ENCODE data around the gene MAML3. TPM values are rescaled to one million over a fixed set of nuclear protein-coding genes. Genes with fewer than 3 reads are reported as not detected.

Gene MAML3
- total RNA-seq, 1 experiment from 2014 or later, result 12.1 TPM

DNA sequence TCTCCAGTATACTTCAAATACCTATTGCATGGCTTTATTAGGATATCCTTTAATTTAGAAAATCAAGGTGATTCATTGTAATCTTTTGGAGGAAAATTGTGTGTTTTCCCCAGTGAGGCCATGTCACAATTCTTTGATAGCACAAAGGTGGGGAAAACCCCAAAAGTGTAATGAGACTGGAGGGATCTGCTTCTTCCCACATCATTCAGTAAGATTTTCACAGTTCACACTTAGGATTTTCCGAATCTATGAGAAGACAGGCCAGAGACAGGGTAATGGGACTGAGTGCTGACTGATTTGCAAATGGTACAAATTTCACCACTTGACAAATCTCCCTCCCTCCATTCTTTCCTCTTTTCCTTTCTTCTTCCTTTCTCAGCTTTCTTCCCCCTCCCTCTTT lies 307.2 kb downstream of the MAML3 start:
- BruUV-seq (replicated peaks), result no TSS peak
- POLR2A ChIA-PET, result no interaction called here
- intact Hi-C loops (cut with micrococcal nuclease; ENCODE audit: unreplicated experiment), result loop anchor here (10.0 kb wide), 1 partner anchor 408 kb away; no protein-coding TSS in a partner anchor
- TF ChIP-seq, protein P1, sequence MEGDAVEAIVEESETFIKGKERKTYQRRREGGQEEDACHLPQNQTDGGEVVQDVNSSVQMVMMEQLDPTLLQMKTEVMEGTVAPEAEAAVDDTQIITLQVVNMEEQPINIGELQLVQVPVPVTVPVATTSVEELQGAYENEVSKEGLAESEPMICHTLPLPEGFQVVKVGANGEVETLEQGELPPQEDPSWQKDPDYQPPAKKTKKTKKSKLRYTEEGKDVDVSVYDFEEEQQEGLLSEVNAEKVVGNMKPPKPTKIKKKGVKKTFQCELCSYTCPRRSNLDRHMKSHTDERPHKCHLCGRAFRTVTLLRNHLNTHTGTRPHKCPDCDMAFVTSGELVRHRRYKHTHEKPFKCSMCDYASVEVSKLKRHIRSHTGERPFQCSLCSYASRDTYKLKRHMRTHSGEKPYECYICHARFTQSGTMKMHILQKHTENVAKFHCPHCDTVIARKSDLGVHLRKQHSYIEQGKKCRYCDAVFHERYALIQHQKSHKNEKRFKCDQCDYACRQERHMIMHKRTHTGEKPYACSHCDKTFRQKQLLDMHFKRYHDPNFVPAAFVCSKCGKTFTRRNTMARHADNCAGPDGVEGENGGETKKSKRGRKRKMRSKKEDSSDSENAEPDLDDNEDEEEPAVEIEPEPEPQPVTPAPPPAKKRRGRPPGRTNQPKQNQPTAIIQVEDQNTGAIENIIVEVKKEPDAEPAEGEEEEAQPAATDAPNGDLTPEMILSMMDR (IDR thresholded peaks at IDR 0.05; ENCODE audit: insufficient read depth in 1 of 2, low read depth in 1 of 2, low read length in 1 of 2, severe bottlenecking in 1 of 2, unreplicated experiment in 1 of 2), result no peak
- H3K4me3 ChIP-seq (ENCODE audit: low read depth, low read length), result no peak overlapping the region
- Mint-ChIP-seq H3K27me3 (ENCODE audit: insufficient read depth, unreplicated experiment) (no peaks in the 10 kb centered on the region), H3K9me3 (ENCODE audit: unreplicated experiment) (no peaks in the 10 kb centered on the region), H3K36me3 (ENCODE audit: insufficient read depth, unreplicated experiment) (no peaks in the 10 kb centered on the region), H3K27ac (ENCODE audit: unreplicated experiment) (no peak overlapping the region), H3K4me3 (ENCODE audit: unreplicated experiment) (no peak overlapping the region), H3K4me1 (ENCODE audit: low read depth, unreplicated experiment) (peaks cover 19% of the 10 kb centered on the region)
- H3K36me3 ChIP-seq (ENCODE audit: control insufficient read depth, insufficient read depth, low read length), result no peaks in the 10 kb centered on the region
- no peaks in the 10 kb centered on the region for H3K27me3 ChIP-seq (replicated peaks; ENCODE audit: control insufficient read depth, insufficient read depth, low read length)
- H3K4me1 ChIP-seq, result peaks cover 30% of the 10 kb centered on the region
- no peak for DNase-seq
- H3K9me3 ChIP-seq, result no peaks in the 10 kb centered on the region
- CTCF ChIA-PET, result no interaction called here

DNA sequence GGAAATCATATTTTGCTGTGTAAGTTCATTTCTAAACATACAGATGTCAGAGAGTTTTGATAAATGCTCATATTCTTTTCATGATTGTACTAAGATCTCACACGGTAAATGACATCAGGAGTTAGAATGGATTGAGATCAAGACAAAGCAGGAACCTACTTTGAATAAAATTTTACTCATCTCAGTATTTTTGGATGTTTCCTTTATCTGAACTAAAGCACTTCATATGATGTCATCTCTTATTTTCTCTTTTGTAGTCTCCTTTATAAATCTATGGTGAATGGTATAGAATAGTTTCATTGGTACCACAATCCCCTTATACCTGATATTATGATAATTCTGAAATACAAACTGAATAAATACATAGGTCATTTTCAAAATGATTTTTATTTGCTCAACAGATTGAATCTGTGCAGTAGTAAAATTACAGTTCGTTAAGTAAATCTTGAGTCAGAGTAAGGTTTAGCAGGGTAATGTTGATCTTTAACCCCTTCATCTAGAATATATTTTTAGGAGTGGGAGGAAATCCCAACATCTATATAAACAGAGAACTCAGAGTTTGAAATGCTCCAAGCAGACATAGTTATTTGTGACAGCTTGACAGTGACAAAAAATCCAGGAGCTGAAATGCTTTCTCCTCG lies 308.4 kb downstream of the MAML3 start:
- Mint-ChIP-seq H3K4me3 (ENCODE audit: unreplicated experiment) (no peak overlapping the region), H3K27ac (ENCODE audit: unreplicated experiment) (no peak overlapping the region), H3K4me1 (ENCODE audit: low read depth, unreplicated experiment) (peaks cover 17% of the 10 kb centered on the region), H3K9me3 (ENCODE audit: unreplicated experiment) (no peaks in the 10 kb centered on the region), H3K27me3 (ENCODE audit: insufficient read depth, unreplicated experiment) (no peaks in the 10 kb centered on the region), H3K36me3 (ENCODE audit: insufficient read depth, unreplicated experiment) (no peaks in the 10 kb centered on the region)
- TF ChIP-seq, protein P1 (IDR thresholded peaks at IDR 0.05; ENCODE audit: insufficient read depth in 1 of 2, low read depth in 1 of 2, low read length in 1 of 2, severe bottlenecking in 1 of 2, unreplicated experiment in 1 of 2), result no peak
- Histone ChIP-seq H3K9me3 (no peaks in the 10 kb centered on the region), H3K27me3 (replicated peaks; ENCODE audit: control insufficient read depth, insufficient read depth, low read length) (no peaks in the 10 kb centered on the region), H3K4me1 (peaks cover 32% of the 10 kb centered on the region), H3K4me3 (ENCODE audit: low read depth, low read length) (no peak overlapping the region), H3K36me3 (ENCODE audit: control insufficient read depth, insufficient read depth, low read length) (no peaks in the 10 kb centered on the region)
- intact Hi-C loops (cut with micrococcal nuclease; ENCODE audit: unreplicated experiment), result loop anchor here (10.0 kb wide), 1 partner anchor 409 kb away; no protein-coding TSS in a partner anchor
- DNase-seq, result no peak
- BruUV-seq (replicated peaks), result no TSS peak
- ChIA-PET POLR2A (no interaction called here), CTCF (no interaction called here)

DNA sequence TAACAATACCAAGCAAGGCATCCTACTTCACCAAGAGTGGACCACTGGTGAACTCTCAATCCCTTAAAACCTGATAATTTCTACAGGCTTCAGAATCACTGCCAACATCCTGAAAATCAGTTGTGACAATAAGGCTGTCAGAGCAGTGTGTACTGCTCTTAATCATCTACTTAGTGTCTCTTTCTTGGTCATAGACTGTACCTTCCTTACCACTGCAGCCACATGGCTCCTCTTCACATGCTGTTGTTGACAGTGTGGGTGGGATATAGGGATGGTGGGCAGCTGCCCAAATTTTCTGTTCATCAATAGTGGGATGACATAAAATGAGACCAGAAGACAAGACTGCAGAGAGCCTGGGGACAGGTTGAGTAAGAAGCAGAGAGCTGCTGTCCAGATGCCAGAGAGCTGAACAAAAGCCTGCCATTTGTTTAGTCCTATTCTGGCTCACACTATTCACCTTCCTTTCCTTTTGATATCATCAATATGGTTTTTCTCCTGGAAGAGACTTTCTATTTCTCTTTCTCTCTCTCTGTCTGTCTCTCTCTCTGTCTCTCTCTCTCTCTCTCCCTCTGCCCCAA lies 309.4 kb downstream of the MAML3 start:
- no peaks in the 10 kb centered on the region for H3K36me3 ChIP-seq (ENCODE audit: control insufficient read depth, insufficient read depth, low read length)
- Mint-ChIP-seq H3K9me3 (ENCODE audit: unreplicated experiment) (no peaks in the 10 kb centered on the region), H3K27me3 (ENCODE audit: insufficient read depth, unreplicated experiment) (no peaks in the 10 kb centered on the region), H3K4me3 (ENCODE audit: unreplicated experiment) (no peak overlapping the region), H3K4me1 (ENCODE audit: low read depth, unreplicated experiment) (peaks cover 25% of the 10 kb centered on the region), H3K27ac (ENCODE audit: unreplicated experiment) (no peak overlapping the region), H3K36me3 (ENCODE audit: insufficient read depth, unreplicated experiment) (peaks cover 6% of the 10 kb centered on the region)
- POLR2A ChIA-PET, result no interaction called here
- no peaks in the 10 kb centered on the region for H3K27me3 ChIP-seq (replicated peaks; ENCODE audit: control insufficient read depth, insufficient read depth, low read length)
- H3K4me3 ChIP-seq (ENCODE audit: low read depth, low read length), result no peak overlapping the region
- intact Hi-C loops (cut with micrococcal nuclease; ENCODE audit: unreplicated experiment), result loop anchor here (5.0 to 10.0 kb wide), 3 partner anchors 37 to 410 kb away; no protein-coding TSS in a partner anchor
- CTCF ChIA-PET, result no interaction called here
- H3K4me1 ChIP-seq, result peaks cover 25% of the 10 kb centered on the region
- no peak for DNase-seq
- TF ChIP-seq, protein P1 (IDR thresholded peaks at IDR 0.05; ENCODE audit: insufficient read depth in 1 of 2, low read depth in 1 of 2, low read length in 1 of 2, severe bottlenecking in 1 of 2, unreplicated experiment in 1 of 2), result no peak
- BruUV-seq (replicated peaks), result no TSS peak
- no peaks in the 10 kb centered on the region for H3K9me3 ChIP-seq

Measured in Caco-2 (cell line).